ENCODE measurements around the gene HIF1A. TPM values are rescaled to one million over a fixed set of nuclear protein-coding genes. Genes with fewer than 3 reads are reported as not detected.

Gene HIF1A
- total and polyA plus RNA-seq, 2 donors (not counting 1 experiment from before 2014, with no cell fraction given): 332 to 407 TPM

DNA sequence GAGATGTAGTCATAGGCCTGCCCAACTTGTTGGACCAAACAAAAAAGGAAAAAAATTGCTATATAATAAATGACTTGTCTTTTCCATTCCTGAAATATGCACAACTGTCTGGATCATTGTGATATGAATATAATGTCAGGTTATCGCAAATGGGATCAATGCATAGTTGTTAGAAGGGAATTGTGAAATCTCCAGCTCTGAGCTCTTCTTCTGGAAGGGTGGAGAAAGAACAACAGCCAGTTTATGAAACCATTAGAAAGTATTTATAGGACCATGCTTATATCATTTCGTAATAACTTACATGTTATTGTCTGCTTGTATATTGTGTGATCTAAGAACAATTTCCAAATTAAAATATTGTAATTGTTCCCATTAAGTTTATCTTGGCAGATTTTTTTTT is 35.7 kb upstream of the HIF1A start:
- H3K79me2 ChIP-seq (ENCODE audit: control insufficient read depth, insufficient read depth, low read length): no peaks in the 10 kb centered on the region
- peak in 1 of 2 donors; percentile 66 for DNase-seq (ENCODE audit: low read depth in 2 of 2)
- no peak overlapping the region for H3K4me3 ChIP-seq (replicated peaks in 1 of 4; ENCODE audit: control extremely low read depth in 1 of 4, insufficient read depth in 1 of 4, low read depth in 3 of 4, low read length in 4 of 4)
- peaks cover 19% of the 10 kb centered on the region for H3K4me1 ChIP-seq (ENCODE audit: control insufficient read depth, extremely low read depth, insufficient read depth, low read length)
- H3K4me2 ChIP-seq (ENCODE audit: extremely low read depth, insufficient read depth, low read length): no peak overlapping the region
- H2AFZ ChIP-seq (ENCODE audit: low read length): no peak overlapping the region
- H3K9ac ChIP-seq (ENCODE audit: insufficient read depth, low read length): no peak overlapping the region
- H4K20me1 ChIP-seq (ENCODE audit: control insufficient read depth, extremely low read depth, insufficient read depth, low read length): no peaks in the 10 kb centered on the region
- no peak overlapping the region for H3K27ac ChIP-seq (ENCODE audit: insufficient read depth, low read length)
- H3K9me3 ChIP-seq (ENCODE audit: control insufficient read depth, insufficient read depth, low read depth, low read length): no peaks in the 10 kb centered on the region
- no peaks in the 10 kb centered on the region for H3K36me3 ChIP-seq (ENCODE audit: control insufficient read depth, insufficient read depth, low read length)
- H3K27me3 ChIP-seq (ENCODE audit: control insufficient read depth, insufficient read depth, low read length): no peaks in the 10 kb centered on the region
- TF ChIP-seq EZH2 (IDR thresholded peaks at IDR 0.05; ENCODE audit: low read length, missing control alignments): no peak
- TF ChIP-seq, protein P1, sequence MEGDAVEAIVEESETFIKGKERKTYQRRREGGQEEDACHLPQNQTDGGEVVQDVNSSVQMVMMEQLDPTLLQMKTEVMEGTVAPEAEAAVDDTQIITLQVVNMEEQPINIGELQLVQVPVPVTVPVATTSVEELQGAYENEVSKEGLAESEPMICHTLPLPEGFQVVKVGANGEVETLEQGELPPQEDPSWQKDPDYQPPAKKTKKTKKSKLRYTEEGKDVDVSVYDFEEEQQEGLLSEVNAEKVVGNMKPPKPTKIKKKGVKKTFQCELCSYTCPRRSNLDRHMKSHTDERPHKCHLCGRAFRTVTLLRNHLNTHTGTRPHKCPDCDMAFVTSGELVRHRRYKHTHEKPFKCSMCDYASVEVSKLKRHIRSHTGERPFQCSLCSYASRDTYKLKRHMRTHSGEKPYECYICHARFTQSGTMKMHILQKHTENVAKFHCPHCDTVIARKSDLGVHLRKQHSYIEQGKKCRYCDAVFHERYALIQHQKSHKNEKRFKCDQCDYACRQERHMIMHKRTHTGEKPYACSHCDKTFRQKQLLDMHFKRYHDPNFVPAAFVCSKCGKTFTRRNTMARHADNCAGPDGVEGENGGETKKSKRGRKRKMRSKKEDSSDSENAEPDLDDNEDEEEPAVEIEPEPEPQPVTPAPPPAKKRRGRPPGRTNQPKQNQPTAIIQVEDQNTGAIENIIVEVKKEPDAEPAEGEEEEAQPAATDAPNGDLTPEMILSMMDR (conservative IDR thresholded peaks at IDR 0.05 in 1 of 2, IDR thresholded peaks at IDR 0.05 in 1 of 2; ENCODE audit: low read depth in 1 of 2, low read length in 2 of 2): no peak

DNA sequence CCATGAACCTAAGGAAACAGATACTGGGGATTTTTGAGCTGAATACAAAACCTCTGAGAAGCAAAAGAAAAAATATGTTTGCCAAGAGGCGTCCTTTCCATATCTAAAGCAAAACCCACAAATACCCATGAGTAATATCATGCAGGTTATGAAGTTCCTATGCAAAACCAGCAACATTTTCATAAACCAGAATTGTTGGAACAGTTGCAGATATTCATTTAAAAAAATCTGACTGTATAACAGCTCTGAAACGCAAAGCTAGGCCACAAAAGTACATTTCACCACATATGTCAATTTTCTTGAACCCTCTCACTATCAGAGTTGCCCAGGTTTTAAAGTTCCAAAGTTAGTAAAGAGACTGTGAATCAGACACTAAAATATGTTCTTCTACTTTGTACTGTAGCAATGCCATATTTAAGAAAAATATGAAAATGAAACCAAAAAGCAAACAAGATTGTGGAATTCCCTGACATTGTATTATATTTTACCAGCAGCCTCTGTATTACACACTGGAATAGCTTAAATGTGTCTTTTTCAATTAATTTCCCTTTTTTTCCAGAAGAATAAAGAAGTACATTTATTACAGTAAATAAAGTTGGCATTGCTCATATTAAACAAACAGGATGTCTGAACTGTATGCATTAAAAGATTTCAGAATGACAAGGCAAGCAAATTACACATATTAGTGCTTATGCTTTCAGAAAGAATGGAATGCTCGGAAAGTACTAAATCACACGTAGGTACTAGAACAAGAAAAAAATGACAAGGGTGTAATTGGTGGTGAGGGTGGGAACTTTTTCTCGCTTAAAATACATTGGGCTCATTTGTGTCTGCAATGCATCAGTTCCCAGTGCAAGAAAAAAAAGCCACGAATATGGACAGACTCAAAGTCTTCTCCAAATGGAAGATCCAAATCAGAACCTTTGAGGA is 33.6 kb upstream of the HIF1A start:
- Histone ChIP-seq H3K9ac (ENCODE audit: insufficient read depth, low read length) (no peak overlapping the region), H3K4me3 (replicated peaks in 1 of 4; ENCODE audit: control extremely low read depth in 1 of 4, insufficient read depth in 1 of 4, low read depth in 3 of 4, low read length in 4 of 4) (peak overlapping the region in 2 of 4 experiments; percentile 1 to 23), H3K4me1 (ENCODE audit: control insufficient read depth, extremely low read depth, insufficient read depth, low read length) (peaks cover 19% of the 10 kb centered on the region), H3K9me3 (ENCODE audit: control insufficient read depth, insufficient read depth, low read depth, low read length) (no peaks in the 10 kb centered on the region), H3K4me2 (ENCODE audit: extremely low read depth, insufficient read depth, low read length) (peak overlapping the region; percentile 83), H3K36me3 (ENCODE audit: control insufficient read depth, insufficient read depth, low read length) (no peaks in the 10 kb centered on the region), H3K27me3 (ENCODE audit: control insufficient read depth, insufficient read depth, low read length) (no peaks in the 10 kb centered on the region), H2AFZ (ENCODE audit: low read length) (peak overlapping the region; percentile 67), H3K79me2 (ENCODE audit: control insufficient read depth, insufficient read depth, low read length) (no peaks in the 10 kb centered on the region), H3K27ac (ENCODE audit: insufficient read depth, low read length) (peak overlapping the region; percentile 58), H4K20me1 (ENCODE audit: control insufficient read depth, extremely low read depth, insufficient read depth, low read length) (no peaks in the 10 kb centered on the region)
- DNase-seq (ENCODE audit: low read depth in 2 of 2): peak; percentile 84 to 86
- TF ChIP-seq, protein P1 (conservative IDR thresholded peaks at IDR 0.05 in 1 of 2, IDR thresholded peaks at IDR 0.05 in 1 of 2; ENCODE audit: low read depth in 1 of 2, low read length in 2 of 2): no peak
- TF ChIP-seq EZH2 (IDR thresholded peaks at IDR 0.05; ENCODE audit: low read length, missing control alignments): no peak

DNA sequence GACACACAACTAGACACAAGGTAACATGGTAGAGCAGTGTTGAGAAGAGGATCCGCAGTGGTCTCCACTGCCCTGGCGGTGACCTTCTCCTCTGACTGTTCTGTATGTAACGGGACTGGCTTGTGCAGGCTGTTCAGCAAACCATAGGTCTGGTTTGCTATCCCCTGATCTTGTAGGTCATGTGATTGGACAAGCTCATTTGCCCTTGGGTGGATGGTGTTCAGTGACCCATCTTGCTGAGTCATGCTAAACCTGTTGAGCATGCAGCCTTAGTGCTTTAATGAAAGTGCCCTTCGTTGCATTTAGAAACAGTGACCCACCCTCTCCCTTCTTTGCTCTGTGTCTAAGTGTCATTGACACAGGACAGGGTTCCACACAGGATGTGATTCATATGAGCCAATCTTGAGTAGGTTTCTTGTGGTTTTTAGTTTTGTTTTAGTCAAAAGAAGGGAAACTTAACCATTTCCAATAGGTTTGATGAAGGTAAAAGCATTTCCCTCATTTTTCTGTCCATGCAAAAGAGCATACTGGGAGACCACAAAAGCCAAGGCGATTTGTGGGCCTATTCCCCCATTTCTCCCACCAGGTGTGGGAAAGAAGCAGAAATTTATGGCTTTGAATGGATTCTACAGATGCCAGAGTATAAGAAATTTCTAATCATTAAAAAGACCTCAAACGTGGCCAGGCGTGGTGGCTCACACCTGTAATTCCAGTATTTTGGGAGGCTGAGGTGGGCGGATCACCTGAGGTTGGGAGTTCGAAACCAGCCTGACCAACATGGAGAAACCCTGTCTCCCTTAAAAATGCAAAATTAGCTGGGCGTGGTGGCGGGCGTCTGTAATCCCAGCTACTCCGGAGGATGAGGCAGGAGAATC is 32.6 kb upstream of the HIF1A start:
- peak overlapping the region; percentile 58 for H3K27ac ChIP-seq (ENCODE audit: insufficient read depth, low read length)
- no peaks in the 10 kb centered on the region for H3K9me3 ChIP-seq (ENCODE audit: control insufficient read depth, insufficient read depth, low read depth, low read length)
- H3K27me3 ChIP-seq (ENCODE audit: control insufficient read depth, insufficient read depth, low read length): no peaks in the 10 kb centered on the region
- H3K4me3 ChIP-seq (replicated peaks in 1 of 4; ENCODE audit: control extremely low read depth in 1 of 4, insufficient read depth in 1 of 4, low read depth in 3 of 4, low read length in 4 of 4): peak overlapping the region in 2 of 4 experiments; percentile 1 to 14
- H4K20me1 ChIP-seq (ENCODE audit: control insufficient read depth, extremely low read depth, insufficient read depth, low read length): no peaks in the 10 kb centered on the region
- H3K4me2 ChIP-seq (ENCODE audit: extremely low read depth, insufficient read depth, low read length): peak overlapping the region; percentile 83
- H3K79me2 ChIP-seq (ENCODE audit: control insufficient read depth, insufficient read depth, low read length): no peaks in the 10 kb centered on the region
- peak overlapping the region; percentile 67 for H2AFZ ChIP-seq (ENCODE audit: low read length)
- peak; percentile 81 to 83 for DNase-seq (ENCODE audit: low read depth in 2 of 2)
- H3K36me3 ChIP-seq (ENCODE audit: control insufficient read depth, insufficient read depth, low read length): no peaks in the 10 kb centered on the region
- H3K9ac ChIP-seq (ENCODE audit: insufficient read depth, low read length): no peak overlapping the region
- TF ChIP-seq, protein P1 (conservative IDR thresholded peaks at IDR 0.05 in 1 of 2, IDR thresholded peaks at IDR 0.05 in 1 of 2; ENCODE audit: low read depth in 1 of 2, low read length in 2 of 2): no peak
- TF ChIP-seq EZH2 (IDR thresholded peaks at IDR 0.05; ENCODE audit: low read length, missing control alignments): no peak
- peaks cover 19% of the 10 kb centered on the region for H3K4me1 ChIP-seq (ENCODE audit: control insufficient read depth, extremely low read depth, insufficient read depth, low read length)
